Activated naive CD4-positive, alpha-beta T cell treated with anti-CD3 and anti-CD28 coated beads, Interleukin-2, amount 10 ng/mL, durations not matched to agents 7 days and 5 days (primary cell): ENCODE measurements around the gene CCDC78.
A peak's percentile ranks its signal among the peaks of the same experiment; 100 is the strongest.

Experiments
- CTCF ChIA-PET: fragments of 350-600 bp; sonication (Branson Sonifier 250); formaldehyde crosslinking; loops from one replicate; lab custom pipeline; 2021; ENCODE audit warnings: antibody characterized with exemption; lab: Charles Lee
- DNase-seq: peaks from one replicate; pipeline ENCODE4 v3.0.0-alpha.2; 2020
- H3K27ac Mint-ChIP-seq: one replicate; pipeline ENCODE4 v1.8.0; 2021; ENCODE audit warnings: mild to moderate bottlenecking, moderate library complexity, mixed read lengths
- H3K27me3 Mint-ChIP-seq: one replicate; pipeline ENCODE4 v1.8.0; 2021; ENCODE audit warnings: mild to moderate bottlenecking, mixed read lengths
- H3K36me3 Mint-ChIP-seq: one replicate; pipeline ENCODE4 v1.8.0; 2021; ENCODE audit warnings: mixed read lengths
- H3K4me1 Mint-ChIP-seq: one replicate; pipeline ENCODE4 v1.8.0; 2021; ENCODE audit warnings: mixed read lengths
- H3K4me3 Mint-ChIP-seq: one replicate; pipeline ENCODE4 v1.8.0; 2021; ENCODE audit warnings: mild to moderate bottlenecking, moderate library complexity, mixed read lengths
- H3K9me3 Mint-ChIP-seq: one replicate; pipeline ENCODE4 v1.8.0; 2021; ENCODE audit warnings: mixed read lengths

CCDC78 gene

DNA sequence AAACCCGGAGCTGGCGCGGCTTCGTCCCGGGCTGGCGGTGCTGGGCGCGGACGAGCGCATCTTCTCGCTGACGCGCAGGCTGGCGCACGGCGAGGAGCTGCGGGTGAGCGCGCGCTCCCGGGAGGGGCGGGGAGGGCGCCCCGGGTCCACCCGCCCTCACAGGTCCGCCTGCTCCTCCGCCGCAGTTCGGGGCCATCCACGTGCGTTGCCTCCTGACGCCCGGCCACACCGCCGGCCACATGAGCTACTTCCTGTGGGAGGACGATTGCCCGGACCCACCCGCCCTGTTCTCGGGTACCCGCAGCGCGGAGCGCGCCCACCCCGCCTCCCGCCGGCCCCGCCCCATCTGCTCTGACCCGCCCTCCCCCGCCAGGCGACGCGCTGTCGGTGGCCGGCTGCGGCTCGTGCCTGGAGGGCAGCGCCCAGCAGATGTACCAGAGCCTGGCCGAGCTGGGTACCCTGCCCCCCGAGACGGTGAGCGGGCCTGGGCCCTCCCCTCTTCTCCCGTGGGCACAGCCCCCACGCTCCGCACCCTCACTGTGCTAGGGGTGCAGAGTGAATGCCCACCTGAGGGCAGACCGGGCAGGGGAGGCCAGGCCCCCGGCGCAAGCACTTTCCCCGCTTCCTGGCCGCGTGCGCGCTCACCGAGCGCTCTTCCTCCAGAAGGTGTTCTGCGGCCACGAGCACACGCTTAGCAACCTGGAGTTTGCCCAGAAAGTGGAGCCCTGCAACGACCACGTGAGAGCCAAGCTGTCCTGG, 2.1 kb upstream of the CCDC78 start:
- Mint-ChIP-seq H3K36me3 (peaks cover 4% of the 10 kb centered on the region), H3K4me1 (peaks cover 3% of the 10 kb centered on the region), H3K9me3 (no peaks in the 10 kb centered on the region), H3K27me3 (peaks cover 30% of the 10 kb centered on the region), H3K4me3 (peak overlapping the region; percentile 31), H3K27ac (no peak overlapping the region)
- CTCF ChIA-PET = no interaction called here
- peak; percentile 71 for DNase-seq

DNA sequence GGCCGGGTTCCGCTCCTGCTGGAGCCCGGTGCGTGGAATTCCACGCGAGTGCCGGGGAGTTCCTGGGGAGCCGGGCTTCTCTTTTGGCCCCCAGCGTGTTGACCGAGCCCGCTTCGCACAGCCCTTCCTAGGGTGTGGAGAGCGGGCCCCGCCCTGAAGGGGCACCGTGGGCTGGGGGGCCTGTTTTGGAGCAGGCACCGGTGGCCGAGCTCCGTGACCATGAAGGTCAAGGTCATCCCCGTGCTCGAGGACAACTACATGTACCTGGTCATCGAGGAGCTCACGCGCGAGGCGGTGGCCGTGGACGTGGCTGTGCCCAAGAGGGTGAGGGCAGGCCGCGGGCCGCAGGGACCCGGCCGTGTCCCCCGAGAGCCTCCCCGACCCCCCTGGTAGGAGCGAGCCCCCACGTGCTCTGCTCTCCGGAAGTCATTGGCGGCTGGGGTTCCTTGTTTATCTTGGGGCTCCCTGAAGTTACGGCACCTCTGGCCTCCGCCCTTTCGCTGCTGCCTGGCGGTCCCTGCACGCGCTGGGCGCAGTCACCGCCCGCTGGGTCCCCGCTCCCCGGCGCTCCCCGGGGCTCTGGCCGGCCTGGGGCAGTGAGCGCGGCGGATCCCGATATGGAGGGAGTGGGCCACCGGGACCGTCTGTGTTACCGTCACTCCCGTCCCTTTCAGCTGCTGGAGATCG, 1.2 kb upstream of the CCDC78 start:
- Mint-ChIP-seq H3K4me3 (peak overlapping the region; percentile 44), H3K27ac (no peak overlapping the region), H3K27me3 (peaks cover 36% of the 10 kb centered on the region), H3K4me1 (peaks cover 7% of the 10 kb centered on the region), H3K9me3 (no peaks in the 10 kb centered on the region), H3K36me3 (no peaks in the 10 kb centered on the region)
- CTCF ChIA-PET = interaction anchor here (3.2 kb wide), 1 partner anchor 15 kb away, joined by 10 read pairs; no protein-coding TSS in a partner anchor
- DNase-seq = peak; percentile 56

DNA sequence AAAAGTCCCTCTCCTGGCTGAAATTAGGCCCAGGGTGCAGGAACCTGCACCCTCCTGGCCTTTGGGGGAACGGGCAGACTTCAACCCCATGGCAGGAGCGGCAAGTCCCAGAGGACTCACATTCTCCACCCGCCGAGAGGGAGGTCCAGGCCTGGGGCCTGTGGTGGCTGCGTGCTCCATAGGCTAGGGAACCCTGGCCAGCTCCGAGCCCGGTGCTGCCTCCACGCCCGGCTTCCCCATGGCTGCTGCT, 130 bp downstream of the CCDC78 start:
- H3K27ac Mint-ChIP-seq = no peak overlapping the region

DNA sequence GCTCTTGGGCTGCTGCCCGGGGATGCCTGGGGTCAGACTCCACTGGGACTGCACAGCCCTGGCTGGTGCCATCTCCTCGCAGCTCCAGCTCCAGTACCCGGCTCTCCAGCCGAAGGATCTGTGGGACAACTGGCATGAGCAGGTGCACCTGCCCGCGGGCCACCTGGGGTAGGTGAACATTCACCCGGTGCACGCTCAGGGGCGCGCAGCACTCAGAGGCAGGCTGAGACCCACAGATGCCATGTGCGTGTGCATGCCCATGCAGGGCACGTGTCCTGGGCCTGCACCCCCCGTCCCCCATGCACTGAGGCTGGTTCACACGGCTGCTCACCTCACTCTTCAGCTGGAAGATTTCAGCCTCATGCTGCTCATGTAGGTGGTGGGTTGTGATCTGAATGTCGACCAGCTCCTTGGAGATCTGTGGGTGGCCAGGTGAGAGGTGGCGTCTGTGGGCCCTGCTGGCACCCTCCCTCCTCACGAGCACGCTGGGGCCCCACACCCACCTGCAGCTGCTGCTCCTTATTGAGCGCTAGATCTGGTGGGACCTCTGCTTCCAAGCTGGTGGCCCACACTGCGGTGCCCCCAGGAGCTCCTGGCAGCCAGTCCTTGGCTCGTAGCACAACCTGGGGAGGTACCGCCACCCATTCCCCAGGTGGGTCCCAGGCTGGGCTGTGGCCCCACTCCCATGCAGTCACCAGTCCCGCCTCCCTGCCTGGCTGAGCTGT, 618 bp downstream of the CCDC78 start:
- CTCF ChIA-PET = interaction anchor here (1.0 to 3.2 kb wide), 5 partner anchors 10 to 18 kb away, joined by 3 to 10 read pairs (median 4); partner anchors contain the start of gene METRN
- Mint-ChIP-seq H3K9me3 (no peaks in the 10 kb centered on the region), H3K36me3 (no peaks in the 10 kb centered on the region), H3K4me1 (peaks cover 7% of the 10 kb centered on the region), H3K27ac (no peak overlapping the region), H3K4me3 (no peak overlapping the region), H3K27me3 (peaks cover 47% of the 10 kb centered on the region)
- DNase-seq = no peak

More for the DNA sequence above, 130 bp downstream of the CCDC78 start:
- no peak for DNase-seq
- H3K4me3 Mint-ChIP-seq = peak overlapping the region; percentile 70
- CTCF ChIA-PET = interaction anchor here (1.0 to 3.2 kb wide), 3 partner anchors 10 to 14 kb away, joined by 4 to 10 read pairs (median 6); partner anchors contain the start of gene METRN
- H3K27me3 Mint-ChIP-seq = peaks cover 46% of the 10 kb centered on the region
- peaks cover 7% of the 10 kb centered on the region for H3K4me1 Mint-ChIP-seq
- no peaks in the 10 kb centered on the region for H3K36me3 Mint-ChIP-seq
- no peaks in the 10 kb centered on the region for H3K9me3 Mint-ChIP-seq

DNA sequence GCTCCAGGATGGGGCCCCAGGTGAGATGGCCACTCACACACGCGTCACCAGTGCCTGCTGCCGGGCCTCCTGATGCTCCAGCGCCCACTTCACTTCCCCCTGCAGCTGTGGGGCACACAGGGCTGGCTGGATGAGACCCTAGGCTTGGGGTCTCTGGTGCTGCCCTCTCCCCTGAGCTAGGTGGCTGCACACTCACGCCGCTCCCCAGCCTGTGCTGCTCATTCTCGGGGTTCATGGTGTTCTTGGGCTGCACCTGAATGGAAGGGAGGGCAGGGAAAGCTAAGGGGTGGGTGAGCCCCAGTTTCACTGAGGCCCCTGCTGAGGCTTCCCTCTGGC, 1.2 kb downstream of the CCDC78 start:
- H3K36me3 Mint-ChIP-seq = no peaks in the 10 kb centered on the region
- H3K27me3 Mint-ChIP-seq = peaks cover 53% of the 10 kb centered on the region
- no peak for DNase-seq
- H3K9me3 Mint-ChIP-seq = no peaks in the 10 kb centered on the region
- CTCF ChIA-PET = interaction anchor here (0.5 to 3.2 kb wide), 5 partner anchors 10 to 31 kb away, joined by 3 to 10 read pairs (median 3); partner anchors contain the start of gene METRN
- no peak overlapping the region for H3K27ac Mint-ChIP-seq
- no peak overlapping the region for H3K4me3 Mint-ChIP-seq
- H3K4me1 Mint-ChIP-seq = peaks cover 13% of the 10 kb centered on the region

DNA sequence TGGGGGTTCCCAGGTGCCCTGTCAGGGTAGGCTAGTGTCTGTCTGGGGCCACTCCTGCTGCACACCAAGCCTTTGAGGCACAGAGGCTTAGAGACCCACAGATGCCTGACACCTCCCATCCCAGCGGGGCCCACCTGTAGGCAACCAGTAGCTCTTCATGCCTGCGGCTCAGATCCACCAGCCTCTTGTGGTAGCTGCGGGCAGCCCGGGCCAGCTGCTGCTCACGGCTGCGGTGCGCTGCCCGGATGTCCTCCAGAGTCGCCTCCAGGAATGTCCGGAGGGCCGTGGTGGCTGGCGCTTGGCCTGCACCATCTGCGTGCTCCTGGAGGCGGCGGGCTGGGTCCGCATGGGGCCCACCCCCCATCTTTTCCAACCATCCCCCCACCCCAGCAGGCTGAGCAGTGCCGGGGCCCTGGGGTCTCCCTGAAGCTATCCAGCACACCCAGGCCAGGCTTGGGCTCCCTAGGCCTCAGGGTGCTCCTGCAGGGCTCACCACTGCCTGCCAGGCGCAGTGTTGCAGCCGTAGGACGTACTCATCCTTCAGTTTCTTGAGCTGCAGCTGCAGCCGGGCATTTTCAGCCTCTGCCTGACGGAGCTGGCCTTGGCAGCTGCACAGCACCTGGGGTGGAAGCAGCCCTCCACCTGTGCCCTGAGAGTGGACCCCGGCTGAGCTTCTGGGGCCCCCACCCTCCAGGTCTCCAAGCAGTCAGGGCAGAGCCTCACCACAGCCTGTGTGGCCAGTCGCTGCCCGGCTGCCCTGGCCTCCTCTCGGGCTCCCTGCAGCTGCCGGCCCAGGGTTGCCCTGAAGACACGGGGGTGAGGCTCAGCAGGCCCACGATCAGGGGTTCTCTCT, 1.8 kb downstream of the CCDC78 start:
- Mint-ChIP-seq H3K36me3 (no peaks in the 10 kb centered on the region), H3K27me3 (peaks cover 57% of the 10 kb centered on the region), H3K4me1 (peaks cover 18% of the 10 kb centered on the region), H3K27ac (no peak overlapping the region), H3K9me3 (no peaks in the 10 kb centered on the region), H3K4me3 (no peak overlapping the region)
- no peak for DNase-seq
- CTCF ChIA-PET = interaction anchor here (0.5 to 3.2 kb wide), 5 partner anchors 12 to 32 kb away, joined by 3 to 10 read pairs (median 3); no protein-coding TSS in a partner anchor

GRCh38 chr16:723695-724094, 2.5 kb downstream of the CCDC78 start:
- Mint-ChIP-seq H3K27me3 (peaks cover 64% of the 10 kb centered on the region), H3K4me1 (peaks cover 22% of the 10 kb centered on the region), H3K36me3 (no peaks in the 10 kb centered on the region), H3K4me3 (no peak overlapping the region), H3K27ac (no peak overlapping the region), H3K9me3 (no peaks in the 10 kb centered on the region)
- CTCF ChIA-PET = interaction anchor here (2.0 kb wide), 1 partner anchor 11 kb away, joined by 9 read pairs; no protein-coding TSS in a partner anchor
- no peak for DNase-seq

DNA sequence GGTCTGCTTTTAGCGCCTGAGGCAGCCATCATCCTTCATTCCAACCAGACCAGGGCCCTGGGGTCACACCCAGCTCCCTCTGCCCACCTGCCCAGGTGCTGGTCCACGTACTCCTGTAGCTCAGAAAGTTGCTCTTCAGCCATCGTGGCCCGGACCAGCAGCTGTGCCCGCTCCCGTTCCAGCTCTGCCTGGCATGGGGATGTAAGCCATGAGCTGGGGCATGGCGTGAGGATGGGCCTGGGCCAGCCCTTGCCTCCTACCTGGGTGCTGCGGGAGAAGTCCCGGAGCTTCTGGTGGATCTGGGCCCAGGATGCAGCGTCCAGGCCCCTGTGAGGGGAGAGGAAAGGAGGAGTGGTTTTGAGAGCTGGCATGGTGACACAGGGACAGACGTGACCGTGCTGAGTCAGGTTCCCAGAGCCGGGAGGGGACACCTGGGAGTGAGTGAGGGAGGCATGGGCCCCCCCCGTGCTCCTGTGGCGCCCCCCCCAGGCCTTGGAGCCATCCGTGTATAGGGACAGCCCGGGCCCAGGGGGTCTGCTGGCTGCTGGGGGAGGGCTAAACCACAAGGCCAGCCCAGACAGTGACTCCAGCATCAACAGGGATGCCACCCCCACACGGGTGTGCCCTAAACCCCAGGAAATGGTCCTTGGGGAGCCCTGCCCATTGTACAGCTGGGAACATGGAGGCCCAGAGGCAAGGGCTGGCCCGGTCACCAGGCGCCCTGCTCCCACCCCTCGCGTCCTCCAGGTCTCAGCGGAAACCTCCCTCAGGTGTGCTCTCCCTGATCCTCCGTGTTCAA, 3.2 kb downstream of the CCDC78 start:
- H3K36me3 Mint-ChIP-seq = no peaks in the 10 kb centered on the region
- CTCF ChIA-PET = interaction anchor here (2.0 kb wide), 1 partner anchor 11 kb away, joined by 9 read pairs; no protein-coding TSS in a partner anchor

DNA sequence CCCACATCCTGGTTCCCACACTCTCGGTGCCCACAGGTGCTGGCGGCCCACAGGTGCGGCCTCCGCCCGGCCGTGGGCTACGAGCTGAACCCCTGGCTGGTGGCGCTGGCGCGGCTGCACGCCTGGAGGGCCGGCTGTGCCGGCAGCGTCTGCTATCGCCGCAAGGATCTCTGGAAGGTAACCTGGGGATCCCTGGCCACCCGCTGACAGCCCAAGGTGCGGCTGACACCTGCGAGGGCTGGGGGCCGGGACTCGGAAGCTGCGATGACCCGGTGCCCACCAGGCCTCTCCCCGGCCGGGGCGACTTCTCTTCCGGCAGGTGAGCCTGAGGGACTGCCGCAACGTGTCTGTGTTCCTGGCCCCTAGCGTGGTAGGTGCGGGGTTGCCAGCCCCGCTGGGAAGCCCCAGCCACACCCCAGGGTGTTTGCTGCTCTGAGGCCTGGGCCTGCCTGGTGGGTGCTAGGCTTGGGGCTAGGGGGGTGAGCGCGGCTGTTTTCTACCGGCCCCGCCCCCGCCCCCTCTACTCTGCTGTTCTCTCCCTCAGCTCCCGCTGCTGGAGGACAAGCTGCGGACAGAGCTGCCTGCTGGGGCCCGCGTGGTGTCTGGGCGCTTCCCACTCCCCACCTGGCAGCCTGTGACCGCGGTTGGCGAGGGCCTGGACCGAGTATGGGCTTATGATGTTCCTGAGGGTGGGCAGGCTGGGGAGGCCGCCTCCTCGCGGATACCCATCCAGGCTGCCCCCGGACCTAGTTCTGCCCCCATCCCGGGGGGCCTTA, 4.3 kb downstream of the CCDC78 start:
- H3K36me3 Mint-ChIP-seq = no peaks in the 10 kb centered on the region
- H3K9me3 Mint-ChIP-seq = no peaks in the 10 kb centered on the region
- H3K27me3 Mint-ChIP-seq = peaks cover 81% of the 10 kb centered on the region
- H3K4me1 Mint-ChIP-seq = peaks cover 22% of the 10 kb centered on the region
- no peak overlapping the region for H3K27ac Mint-ChIP-seq
- CTCF ChIA-PET = interaction anchor here (1.1 to 1.6 kb wide), 2 partner anchors 9 to 12 kb away, joined by 3 to 7 read pairs; no protein-coding TSS in a partner anchor
- no peak for DNase-seq
- H3K4me3 Mint-ChIP-seq = no peak overlapping the region

More for the DNA sequence above, 3.2 kb downstream of the CCDC78 start:
- no peaks in the 10 kb centered on the region for H3K9me3 Mint-ChIP-seq
- H3K4me1 Mint-ChIP-seq = peaks cover 22% of the 10 kb centered on the region
- H3K27me3 Mint-ChIP-seq = peaks cover 70% of the 10 kb centered on the region
- H3K4me3 Mint-ChIP-seq = no peak overlapping the region
- no peak for DNase-seq
- H3K27ac Mint-ChIP-seq = peak overlapping the region; percentile 45

- Mint-ChIP-seq H3K36me3 (no peaks in the 10 kb centered on the region), H3K4me1 (peaks cover 22% of the 10 kb centered on the region), H3K27ac (peak within 1 kb of the TSS; percentile 63), H3K27me3 (peaks cover 82% of the 10 kb centered on the region), H3K4me3 (peak within 1 kb of the TSS; percentile 72), H3K9me3 (no peaks in the 10 kb centered on the region)
- peak; percentile 80 for DNase-seq
- CTCF ChIA-PET = interaction anchor here (1.1 to 1.6 kb wide), 4 partner anchors 9 to 15 kb away, joined by 3 to 7 read pairs (median 4); no protein-coding TSS in a partner anchor
These were observed 5.1 kb downstream of the CCDC78 start, which contains the start of gene ANTKMT for GRCh38 chr16:720990-721764. Gene ANTKMT (plus strand): TSS chr16:721146. CDS start chr16:721275, 129 bp downstream.

GRCh38 chr16:720447-720989, 5.7 kb downstream of the CCDC78 start:
- Mint-ChIP-seq H3K27ac (peak overlapping the region; percentile 63), H3K9me3 (no peaks in the 10 kb centered on the region), H3K27me3 (peaks cover 81% of the 10 kb centered on the region), H3K36me3 (no peaks in the 10 kb centered on the region), H3K4me3 (peak overlapping the region; percentile 72), H3K4me1 (peaks cover 25% of the 10 kb centered on the region)
- DNase-seq = peak; percentile 55
- CTCF ChIA-PET = interaction anchor here (0.7 to 1.7 kb wide), 9 partner anchors 8 to 457 kb away, joined by 3 to 7 read pairs (median 4); no protein-coding TSS in a partner anchor
